ENCODE measurements around the gene TCF7L1. TPM values are rescaled to one million over a fixed set of nuclear protein-coding genes. Genes with fewer than 3 reads are reported as not detected.

The TCF7L1 gene
- polyA plus RNA-seq, 1 donor (not counting 4 experiments of a cell fraction or from before 2014, with no cell fraction given): 1.0 TPM

DNA sequence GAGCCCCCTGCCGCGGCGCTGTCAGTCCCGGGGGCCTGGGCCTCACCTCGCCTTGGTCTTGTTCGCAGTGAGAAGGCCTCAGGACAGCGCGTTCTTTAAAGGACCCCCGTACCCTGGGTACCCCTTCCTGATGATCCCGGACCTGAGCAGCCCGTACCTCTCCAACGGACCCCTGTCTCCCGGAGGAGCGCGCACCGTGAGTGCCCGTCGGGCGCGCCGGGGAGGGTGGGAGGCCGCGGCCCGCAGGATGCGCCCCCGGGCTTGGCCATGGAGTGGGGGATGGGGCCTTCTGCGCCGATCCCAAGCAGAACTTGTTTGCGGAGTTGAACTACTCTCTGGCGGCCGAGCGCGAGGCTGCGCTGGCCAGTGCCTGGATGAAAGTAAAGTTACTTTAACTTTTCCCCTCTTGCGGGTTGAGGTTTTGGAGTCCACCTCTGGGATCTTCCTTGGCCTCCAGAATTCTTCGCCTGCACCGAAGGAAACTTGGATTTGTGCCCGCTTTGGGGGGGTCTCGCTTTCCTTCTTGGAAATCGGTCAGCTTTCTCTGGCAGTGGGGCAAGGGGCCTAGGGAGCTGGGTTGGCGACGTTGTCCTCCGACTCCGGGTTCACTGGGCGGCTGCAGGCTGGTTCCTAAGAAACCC, 1.2 kb downstream of the TCF7L1 start:
- H3K4me3 ChIP-seq (ENCODE audit: control insufficient read depth in 2 of 3, extremely low read depth in 1 of 3, insufficient read depth in 2 of 3, low read depth in 1 of 3, low read length in 3 of 3): peak overlapping the region; percentile 61 to 79 (median 72)
- H3K4me2 ChIP-seq (ENCODE audit: control insufficient read depth, extremely low read depth, insufficient read depth, low read depth, low read length): peak overlapping the region; percentile 81
- H3K27me3 ChIP-seq (ENCODE audit: control insufficient read depth, extremely low read depth, insufficient read depth, low read length): peaks cover 13% of the 10 kb centered on the region
- DNase-seq (ENCODE audit: low read depth, low spot score) (no peak), FAIRE-seq (no peak)
- H3K79me2 ChIP-seq (ENCODE audit: control insufficient read depth, insufficient read depth, low read length): peaks cover 2% of the 10 kb centered on the region
- H3K9ac ChIP-seq (ENCODE audit: control insufficient read depth, extremely low read depth, insufficient read depth, low read length): peak overlapping the region; percentile 75
- dilution Hi-C loops (cut with MboI; ENCODE audit: extremely low pct_ligation_motif_present, low sequenced_read_pairs): no loop called here
- H3K9me3 ChIP-seq (ENCODE audit: control insufficient read depth, low read depth, low read length): no peaks in the 10 kb centered on the region
- H3K36me3 ChIP-seq (ENCODE audit: control insufficient read depth in 2 of 2, extremely low read depth in 1 of 2, insufficient read depth in 2 of 2, low read length in 2 of 2): no peaks in the 10 kb centered on the region
- H3K27ac ChIP-seq (ENCODE audit: control insufficient read depth, insufficient read depth, low read length): no peak overlapping the region
- peak overlapping the region; percentile 85 for H2AFZ ChIP-seq (ENCODE audit: control insufficient read depth, low read length)
- TF ChIP-seq EZH2 (IDR thresholded peaks at IDR 0.05; ENCODE audit: low read length): no peak
- TF ChIP-seq, protein P1, sequence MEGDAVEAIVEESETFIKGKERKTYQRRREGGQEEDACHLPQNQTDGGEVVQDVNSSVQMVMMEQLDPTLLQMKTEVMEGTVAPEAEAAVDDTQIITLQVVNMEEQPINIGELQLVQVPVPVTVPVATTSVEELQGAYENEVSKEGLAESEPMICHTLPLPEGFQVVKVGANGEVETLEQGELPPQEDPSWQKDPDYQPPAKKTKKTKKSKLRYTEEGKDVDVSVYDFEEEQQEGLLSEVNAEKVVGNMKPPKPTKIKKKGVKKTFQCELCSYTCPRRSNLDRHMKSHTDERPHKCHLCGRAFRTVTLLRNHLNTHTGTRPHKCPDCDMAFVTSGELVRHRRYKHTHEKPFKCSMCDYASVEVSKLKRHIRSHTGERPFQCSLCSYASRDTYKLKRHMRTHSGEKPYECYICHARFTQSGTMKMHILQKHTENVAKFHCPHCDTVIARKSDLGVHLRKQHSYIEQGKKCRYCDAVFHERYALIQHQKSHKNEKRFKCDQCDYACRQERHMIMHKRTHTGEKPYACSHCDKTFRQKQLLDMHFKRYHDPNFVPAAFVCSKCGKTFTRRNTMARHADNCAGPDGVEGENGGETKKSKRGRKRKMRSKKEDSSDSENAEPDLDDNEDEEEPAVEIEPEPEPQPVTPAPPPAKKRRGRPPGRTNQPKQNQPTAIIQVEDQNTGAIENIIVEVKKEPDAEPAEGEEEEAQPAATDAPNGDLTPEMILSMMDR (optimal IDR thresholded peaks at IDR 0.05 in 1 of 3, IDR thresholded peaks at IDR 0.05 in 1 of 3, conservative IDR thresholded peaks at IDR 0.05 in 1 of 3; ENCODE audit: extremely low read depth in 1 of 3, insufficient read depth in 2 of 3, low read length in 3 of 3): peak in 1 of 3 experiments; percentile 6
- H4K20me1 ChIP-seq (ENCODE audit: control insufficient read depth, extremely low read depth, insufficient read depth, low read length): no peaks in the 10 kb centered on the region
- H3K9me1 ChIP-seq (ENCODE audit: control insufficient read depth, extremely low read depth, insufficient read depth, low read length): no peaks in the 10 kb centered on the region
- peaks cover 8% of the 10 kb centered on the region for H3K4me1 ChIP-seq (ENCODE audit: control insufficient read depth, extremely low read depth, insufficient read depth, low read length)

DNA sequence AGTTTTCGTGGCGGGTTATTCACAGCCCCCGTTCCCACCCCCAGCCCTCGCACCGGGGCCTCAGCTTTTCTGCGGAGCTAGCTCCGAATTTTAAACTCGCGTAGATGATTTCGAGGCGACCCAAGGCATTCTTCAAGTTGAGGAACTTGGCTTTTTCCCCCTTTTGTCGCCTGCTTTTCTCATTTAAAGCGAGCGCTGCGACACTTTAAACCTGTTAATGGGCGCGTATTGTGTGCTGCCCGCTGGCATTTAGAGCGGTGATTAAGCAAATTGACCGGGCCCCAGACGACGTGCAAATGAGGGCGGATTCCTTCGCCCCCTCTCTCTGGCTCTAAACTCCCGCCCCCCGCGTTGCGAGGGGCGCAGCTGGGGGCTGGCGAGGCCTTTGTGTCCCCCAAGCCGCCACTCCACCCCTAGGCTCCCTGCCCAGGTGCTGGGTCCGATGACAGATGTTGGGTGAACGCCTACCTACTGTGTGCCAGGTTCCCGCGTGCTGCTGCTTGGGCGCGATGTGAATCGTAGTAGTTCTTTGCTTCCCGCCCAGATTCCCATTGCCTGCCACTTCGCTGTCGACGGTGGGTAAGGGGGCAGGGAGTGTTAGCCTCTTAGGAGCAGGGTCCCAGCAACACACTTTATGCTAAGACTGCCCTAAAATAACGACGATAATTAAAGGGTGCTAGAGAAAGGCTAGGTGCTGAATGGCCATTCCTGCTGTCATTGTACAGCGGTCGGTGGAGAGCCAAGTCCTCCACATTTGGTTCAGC, 1.9 kb downstream of the TCF7L1 start:
- DNase-seq (ENCODE audit: low read depth, low spot score) (no peak), FAIRE-seq (no peak)
- Histone ChIP-seq H3K4me2 (ENCODE audit: control insufficient read depth, extremely low read depth, insufficient read depth, low read depth, low read length) (peak overlapping the region; percentile 81), H4K20me1 (ENCODE audit: control insufficient read depth, extremely low read depth, insufficient read depth, low read length) (no peaks in the 10 kb centered on the region), H3K79me2 (ENCODE audit: control insufficient read depth, insufficient read depth, low read length) (peaks cover 2% of the 10 kb centered on the region), H3K27ac (ENCODE audit: control insufficient read depth, insufficient read depth, low read length) (no peak overlapping the region), H3K4me1 (ENCODE audit: control insufficient read depth, extremely low read depth, insufficient read depth, low read length) (peaks cover 8% of the 10 kb centered on the region), H3K9ac (ENCODE audit: control insufficient read depth, extremely low read depth, insufficient read depth, low read length) (no peak overlapping the region), H2AFZ (ENCODE audit: control insufficient read depth, low read length) (no peak overlapping the region), H3K27me3 (ENCODE audit: control insufficient read depth, extremely low read depth, insufficient read depth, low read length) (peaks cover 13% of the 10 kb centered on the region), H3K9me1 (ENCODE audit: control insufficient read depth, extremely low read depth, insufficient read depth, low read length) (no peaks in the 10 kb centered on the region), H3K9me3 (ENCODE audit: control insufficient read depth, low read depth, low read length) (no peaks in the 10 kb centered on the region), H3K4me3 (ENCODE audit: control insufficient read depth in 2 of 3, extremely low read depth in 1 of 3, insufficient read depth in 2 of 3, low read depth in 1 of 3, low read length in 3 of 3) (peak overlapping the region in 1 of 3 experiments; percentile 61), H3K36me3 (ENCODE audit: control insufficient read depth in 2 of 2, extremely low read depth in 1 of 2, insufficient read depth in 2 of 2, low read length in 2 of 2) (no peaks in the 10 kb centered on the region)
- dilution Hi-C loops (cut with MboI; ENCODE audit: extremely low pct_ligation_motif_present, low sequenced_read_pairs): no loop called here
- TF ChIP-seq, protein P1 (optimal IDR thresholded peaks at IDR 0.05 in 1 of 3, IDR thresholded peaks at IDR 0.05 in 1 of 3, conservative IDR thresholded peaks at IDR 0.05 in 1 of 3; ENCODE audit: extremely low read depth in 1 of 3, insufficient read depth in 2 of 3, low read length in 3 of 3): no peak
- TF ChIP-seq EZH2 (IDR thresholded peaks at IDR 0.05; ENCODE audit: low read length): no peak

Measured in keratinocyte (primary cell).